B cell (primary cell): Measurements from ENCODE around the gene RAB11FIP3. TPM values are rescaled to one million over a fixed set of nuclear protein-coding genes. Genes with fewer than 3 reads are reported as not detected.
"Not testable (repeated sequence)": the region's sequence is repeated elsewhere in the genome, so short reads cannot be mapped to it uniquely, and the experiment has no call there.

Experiments
- ATAC-seq: fragments of 200-7000 bp; cut with Tn5 transposase; one replicate; pipeline ENCODE4 v1.10.0; 2021; ENCODE audit warnings: low read depth, mild to moderate bottlenecking, moderate number of reproducible peaks, moderate library complexity
- CTCF ChIA-PET: fragments of 350-600 bp; sonication (Branson Sonifier 250); formaldehyde crosslinking; loops from one replicate; lab custom pipeline; 2021; ENCODE audit warnings: antibody characterized with exemption, inconsistent platforms; lab: Charles Lee
- POLR2A ChIA-PET: fragments of 350-600 bp; sonication (Branson Sonifier 250); formaldehyde crosslinking; loops from one replicate; lab custom pipeline; 2021; ENCODE audit warnings: antibody characterized with exemption; lab: Charles Lee
- DNase-seq: peaks from one replicate; pipeline ENCODE4 v3.0.0; 2013
- H2AFZ ChIP-seq: 2 replicates; pipeline ENCODE4 v1.6.1; 2012; ENCODE audit warnings: mild to moderate bottlenecking, low read depth, low read length; ENCODE audit not compliant: insufficient read depth, poor library complexity, severe bottlenecking
- H3K27ac ChIP-seq, 2 donors: 1 replicate in 1 of 2; 2 replicates in 1 of 2; pipeline ENCODE4 v1.5.1; 2012 to 2013; ENCODE audit warnings: low read length in 2 of 2, mild to moderate bottlenecking in 2 of 2, moderate library complexity in 1 of 2
- H3K27me3 ChIP-seq, 4 experiments: fragments of 200-600 bp in 1 of 4; sonication (generic) in 1 of 4; replicated peaks in 1 of 4; 1 replicate in 2 of 4; 2 replicates in 2 of 4; pipeline versions ENCODE4 v1.6.1 to v1.7.0; 2013 to 2016; ENCODE audit warnings: low read length in 3 of 4, mild to moderate bottlenecking in 2 of 4, mixed read lengths in 1 of 4, moderate library complexity in 1 of 4; ENCODE audit not compliant: insufficient read depth in 4 of 4, control insufficient read depth in 3 of 4; ENCODE audit errors: control extremely low read depth in 1 of 4
- H3K36me3 ChIP-seq, 2 experiments: replicated peaks in 1 of 2; 1 replicate in 1 of 2; 2 replicates in 1 of 2; pipeline versions ENCODE4 v1.6.1 to v1.7.1; 2013; ENCODE audit warnings: low read length in 1 of 2; ENCODE audit not compliant: insufficient read depth in 2 of 2, control insufficient read depth in 1 of 2; ENCODE audit errors: control extremely low read depth in 1 of 2, extremely low read depth in 1 of 2
- H3K4me1 ChIP-seq, 2 donors: fragments of 200-600 bp in 1 of 2; sonication (generic) in 1 of 2; 1 replicate in 1 of 2; 2 replicates in 1 of 2; pipeline versions ENCODE4 v1.5.1 to v1.6.1; 2013 to 2017; ENCODE audit warnings: low read length in 2 of 2; ENCODE audit not compliant: control insufficient read depth in 2 of 2, insufficient read depth in 2 of 2
- H3K4me2 ChIP-seq: replicated peaks from 2 replicates; pipeline ENCODE3; 2012; ENCODE audit warnings: mild to moderate bottlenecking, low read depth, low read length; ENCODE audit not compliant: poor library complexity, severe bottlenecking
- H3K4me3 ChIP-seq, 5 experiments: fragments of 200-600 bp in 1 of 5; sonication (generic) in 1 of 5; 1 replicate in 3 of 5; 2 replicates in 2 of 5; pipeline versions ENCODE4 v1.5.1 to v1.7.0; 2011 to 2016; ENCODE audit warnings: low read length in 4 of 5, mild to moderate bottlenecking in 4 of 5, low read depth in 2 of 5, control low read depth in 1 of 5, moderate library complexity in 1 of 5; ENCODE audit not compliant: insufficient read depth in 1 of 5; ENCODE audit errors: control extremely low read depth in 1 of 5, extremely low read depth in 1 of 5
- H3K79me2 ChIP-seq: fragments of 200-600 bp; sonication (generic); one replicate; pipeline ENCODE4 v1.6.0; 2016; ENCODE audit warnings: low read length; ENCODE audit not compliant: control insufficient read depth, insufficient read depth
- H3K9ac ChIP-seq: fragments of 200-600 bp; sonication (generic); 2 replicates; pipeline ENCODE4 v1.6.1; 2017; ENCODE audit warnings: mild to moderate bottlenecking, low read length, moderate library complexity
- H3K9me3 ChIP-seq, 3 donors: one replicate each; pipeline versions ENCODE4 v1.6.1 to v1.7.1; 2013; ENCODE audit warnings: low read length in 2 of 3; ENCODE audit not compliant: control insufficient read depth in 2 of 3, insufficient read depth in 1 of 3; ENCODE audit errors: control extremely low read depth in 1 of 3
- H4K20me1 ChIP-seq: 2 replicates; pipeline ENCODE4 v1.6.0; 2012; ENCODE audit warnings: mild to moderate bottlenecking, low read length; ENCODE audit not compliant: insufficient read depth, control insufficient read depth, poor library complexity, severe bottlenecking
- H3K27ac Mint-ChIP-seq: one replicate; pipeline ENCODE4 v1.8.0; 2021; ENCODE audit warnings: mixed read lengths
- H3K27me3 Mint-ChIP-seq: one replicate; pipeline ENCODE4 v1.8.0; 2021; ENCODE audit warnings: mixed read lengths
- H3K4me1 Mint-ChIP-seq: one replicate; pipeline ENCODE4 v1.8.0; 2021; ENCODE audit warnings: mixed read lengths
- H3K4me3 Mint-ChIP-seq: one replicate; pipeline ENCODE4 v1.8.0; 2021; ENCODE audit warnings: mixed read lengths
- H3K9me3 Mint-ChIP-seq: one replicate; pipeline ENCODE4 v1.8.0; 2022; ENCODE audit warnings: mixed read lengths; ENCODE audit not compliant: insufficient read depth
- CTCF ChIP-seq: fragments of 200-600 bp; IDR thresholded peaks from one replicate; pipeline ENCODE4 v1.8.0; 2022; ENCODE audit warnings: antibody characterized with exemption, mild to moderate bottlenecking
- EZH2 ChIP-seq: IDR thresholded peaks from 2 replicates; pipeline ENCODE4 v1.6.1; 2012; ENCODE audit warnings: borderline replicate concordance, low read depth, mild to moderate bottlenecking, moderate library complexity, low read length; ENCODE audit not compliant: insufficient read depth, poor library complexity, severe bottlenecking
- whole genome bisulfite sequencing: methylation state at CpG from one replicate; pipeline ENCODE4 v1.1.5; 2013; ENCODE audit warnings: missing lambda C conversion rate; ENCODE audit not compliant: insufficient coverage; 5-methylcytosine and 5-hydroxymethylcytosine counted together
- intact Hi-C: fragments of 100-400 bp; cut with micrococcal nuclease; formaldehyde crosslinking; loops from one replicate; pipeline ENCODE4 v1.10.0; 2022
- polyA plus RNA-seq: library from polyadenylated mRNA; depleted of rRNA; stranded (reverse); fragments of >200 nt; gene quantifications from 2 replicates; pipeline ENCODE4 v1.2.3, GENCODE V29; 2012
- total RNA-seq, 2 donors: library from RNA; stranded (reverse); fragments of 120-200 nt in 1 of 2; gene quantifications; 1 replicate in 1 of 2; 2 replicates in 1 of 2; pipeline versions ENCODE4 v1.2.3 to v1.2.4, GENCODE V29; 2013 to 2022

Gene RAB11FIP3
- total and polyA plus RNA-seq, 2 donors (not counting 1 experiment from before 2014, with no cell fraction given): 24.3 to 57.2 TPM

DNA sequence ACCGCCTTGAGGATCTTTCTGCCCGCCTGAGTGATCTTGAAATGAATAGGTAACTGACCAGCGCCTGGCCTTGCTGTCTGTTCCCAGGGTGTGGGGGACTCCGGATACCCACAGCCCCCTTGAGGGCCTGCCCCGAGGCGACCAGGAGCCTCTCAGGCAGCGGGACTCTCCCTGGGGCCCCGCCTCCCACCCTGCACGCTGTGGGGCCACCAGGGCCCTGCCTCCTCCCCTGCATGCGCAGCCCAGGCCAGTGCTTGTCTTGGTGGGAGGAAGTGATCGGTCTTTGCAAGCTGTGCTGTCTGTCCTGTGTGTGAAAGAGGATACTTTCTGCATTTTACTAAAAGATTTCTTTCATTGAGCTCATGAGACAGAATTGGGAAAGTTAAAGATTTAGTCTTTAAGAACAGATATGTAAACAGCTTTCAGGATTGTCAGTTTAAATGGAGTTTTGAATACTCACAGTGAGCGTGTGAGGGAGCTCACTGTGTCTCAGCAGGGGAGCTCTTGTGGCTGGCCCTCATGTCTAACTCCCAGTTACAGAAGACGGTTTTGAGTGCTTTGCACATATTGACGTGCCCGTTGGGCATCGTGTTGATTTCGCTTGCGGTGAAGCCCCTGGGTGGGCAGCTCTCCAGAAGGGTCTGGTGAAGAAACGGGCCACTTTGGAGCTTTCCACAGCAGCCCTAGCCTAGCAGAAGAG lies 65.9 kb downstream of the RAB11FIP3 start:
- ChIA-PET CTCF (interaction anchor here (0.6 kb wide), 1 partner anchor 8 kb away, joined by 4 read pairs; no protein-coding TSS in a partner anchor), POLR2A (no interaction called here)
- Mint-ChIP-seq H3K9me3 (no peaks in the 10 kb centered on the region), H3K27ac (no peak overlapping the region), H3K4me3 (no peak overlapping the region), H3K27me3 (no peaks in the 10 kb centered on the region), H3K4me1 (no peaks in the 10 kb centered on the region)
- intact Hi-C loops: no loop called here
- H3K36me3 ChIP-seq: peaks cover 0 to 14% of the 10 kb centered on the region in 2 experiments
- no peaks in the 10 kb centered on the region for H3K4me1 ChIP-seq
- H3K79me2 ChIP-seq: no peaks in the 10 kb centered on the region
- no peak overlapping the region for H3K4me3 ChIP-seq
- WGBS: 97% methylated on average over 15 of the region's 19 CpGs
- H3K9me3 ChIP-seq: peaks cover 0 to 3% (median 0%) of the 10 kb centered on the region in 3 donors
- H3K4me2 ChIP-seq: no peak overlapping the region
- H3K9ac ChIP-seq: no peak overlapping the region
- ATAC-seq (no peak), DNase-seq (no peak)
- H4K20me1 ChIP-seq: no peaks in the 10 kb centered on the region
- no peak for TF ChIP-seq CTCF
- no peak overlapping the region for H2AFZ ChIP-seq
- no peaks in the 10 kb centered on the region for H3K27me3 ChIP-seq
- no peak overlapping the region for H3K27ac ChIP-seq

GRCh38 chr16:492211-492875 lies 66.9 kb downstream of the RAB11FIP3 start:
- peaks cover 0 to 1% (median 0%) of the 10 kb centered on the region in 3 donors for H3K9me3 ChIP-seq
- no peaks in the 10 kb centered on the region for H3K27me3 Mint-ChIP-seq
- H3K4me2 ChIP-seq: no peak overlapping the region
- H3K27ac ChIP-seq: no peak overlapping the region
- H4K20me1 ChIP-seq: no peaks in the 10 kb centered on the region
- intact Hi-C loops: no loop called here
- CTCF ChIA-PET: no interaction called here
- no peak overlapping the region for H3K27ac Mint-ChIP-seq
- TF ChIP-seq EZH2: no peak
- TF ChIP-seq CTCF: no peak
- H3K4me3 Mint-ChIP-seq: no peak overlapping the region
- ATAC-seq (no peak), DNase-seq (no peak)
- no peaks in the 10 kb centered on the region for H3K27me3 ChIP-seq
- H3K4me3 ChIP-seq: no peak overlapping the region
- WGBS: 82% methylated on average over 28 of the region's 30 CpGs
- no peak overlapping the region for H3K9ac ChIP-seq
- no peaks in the 10 kb centered on the region for H3K4me1 ChIP-seq
- H3K79me2 ChIP-seq: no peaks in the 10 kb centered on the region
- POLR2A ChIA-PET: no interaction called here
- H2AFZ ChIP-seq: no peak overlapping the region
- H3K36me3 ChIP-seq: peaks cover 0 to 14% of the 10 kb centered on the region in 2 experiments
- H3K4me1 Mint-ChIP-seq: no peaks in the 10 kb centered on the region
- H3K9me3 Mint-ChIP-seq: no peaks in the 10 kb centered on the region

DNA sequence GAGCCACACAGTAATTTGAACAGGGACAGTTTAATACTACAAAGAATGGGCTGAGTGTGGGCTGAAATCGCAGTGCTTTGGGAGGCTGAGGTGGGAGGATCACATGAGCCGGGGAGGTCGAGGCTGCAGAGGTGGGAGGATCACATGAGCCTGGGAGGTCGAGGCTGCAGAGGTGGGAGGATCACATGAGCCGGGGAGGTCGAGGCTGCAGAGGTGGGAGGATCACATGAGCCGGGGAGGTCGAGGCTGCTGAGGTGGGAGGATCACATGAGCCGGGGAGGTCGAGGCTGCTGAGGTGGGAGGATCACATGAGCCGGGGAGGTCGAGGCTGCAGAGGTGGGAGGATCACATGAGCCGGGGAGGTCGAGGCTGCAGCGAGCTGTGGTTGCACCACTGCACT lies 69.2 kb downstream of the RAB11FIP3 start:
- DNase-seq, H3K9me3 ChIP-seq, H3K36me3 ChIP-seq, H3K4me1 Mint-ChIP-seq, H3K79me2 ChIP-seq, H3K27ac ChIP-seq, H3K4me1 ChIP-seq, H4K20me1 ChIP-seq, CTCF ChIA-PET, H3K27me3 Mint-ChIP-seq, H3K4me3 Mint-ChIP-seq, H3K4me2 ChIP-seq, H3K9ac ChIP-seq, H3K4me3 ChIP-seq, POLR2A ChIA-PET, H3K9me3 Mint-ChIP-seq, H2AFZ ChIP-seq, H3K27me3 ChIP-seq, ATAC-seq, intact Hi-C loops, H3K27ac Mint-ChIP-seq: not testable (repeated sequence)
- WGBS: 90% methylated on average over 11 of the region's 15 CpGs
